ENCODE results near the gene UNCX. TPM values are rescaled to one million over a fixed set of nuclear protein-coding genes. Genes with fewer than 3 reads are reported as not detected.

Gene UNCX
- polyA plus RNA-seq, 1 experiment, result not detected

DNA sequence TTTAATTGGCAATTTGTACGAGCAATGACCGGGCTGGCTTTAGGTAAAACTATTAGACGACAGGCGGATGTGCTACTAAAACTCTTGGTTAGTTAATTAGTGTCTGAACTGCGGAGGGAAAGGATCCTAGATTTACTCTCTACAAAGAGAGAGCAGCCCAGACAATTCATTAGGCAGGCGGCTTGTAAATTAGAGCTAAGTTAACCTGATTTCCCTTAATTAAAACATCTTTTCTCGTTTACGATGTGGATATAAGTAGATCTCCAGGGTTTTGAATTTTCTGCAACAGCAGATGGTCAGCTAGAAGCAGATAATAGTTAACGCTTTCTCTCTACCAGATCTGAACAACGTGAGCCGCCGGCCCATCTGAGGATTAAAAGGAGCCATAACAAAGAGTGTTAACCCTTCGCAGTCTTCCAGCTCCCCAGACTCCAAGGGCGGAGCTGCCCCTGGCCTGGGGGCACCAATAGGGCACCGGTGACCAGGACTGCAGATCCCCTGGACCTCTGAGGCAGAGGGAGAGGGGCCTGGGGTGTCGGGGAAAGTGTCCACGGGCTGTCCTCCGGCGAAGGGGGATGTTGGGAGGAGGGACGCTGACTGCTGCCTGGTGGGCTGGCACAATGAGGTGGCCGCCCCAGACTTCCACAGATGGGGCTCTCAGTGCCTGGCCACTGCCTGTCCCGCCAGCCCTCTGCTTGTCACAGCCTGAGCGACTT is 6.3 kb upstream of the UNCX start:
- H3K27me3 ChIP-seq (ENCODE audit: control insufficient read depth, insufficient read depth, low read length), result peaks cover 82% of the 10 kb centered on the region
- CTCF ChIA-PET, result interaction anchor here (1.0 to 2.3 kb wide), 6 partner anchors 10 to 248 kb away, joined by 3 to 10 read pairs (median 4); no protein-coding TSS in a partner anchor

DNA sequence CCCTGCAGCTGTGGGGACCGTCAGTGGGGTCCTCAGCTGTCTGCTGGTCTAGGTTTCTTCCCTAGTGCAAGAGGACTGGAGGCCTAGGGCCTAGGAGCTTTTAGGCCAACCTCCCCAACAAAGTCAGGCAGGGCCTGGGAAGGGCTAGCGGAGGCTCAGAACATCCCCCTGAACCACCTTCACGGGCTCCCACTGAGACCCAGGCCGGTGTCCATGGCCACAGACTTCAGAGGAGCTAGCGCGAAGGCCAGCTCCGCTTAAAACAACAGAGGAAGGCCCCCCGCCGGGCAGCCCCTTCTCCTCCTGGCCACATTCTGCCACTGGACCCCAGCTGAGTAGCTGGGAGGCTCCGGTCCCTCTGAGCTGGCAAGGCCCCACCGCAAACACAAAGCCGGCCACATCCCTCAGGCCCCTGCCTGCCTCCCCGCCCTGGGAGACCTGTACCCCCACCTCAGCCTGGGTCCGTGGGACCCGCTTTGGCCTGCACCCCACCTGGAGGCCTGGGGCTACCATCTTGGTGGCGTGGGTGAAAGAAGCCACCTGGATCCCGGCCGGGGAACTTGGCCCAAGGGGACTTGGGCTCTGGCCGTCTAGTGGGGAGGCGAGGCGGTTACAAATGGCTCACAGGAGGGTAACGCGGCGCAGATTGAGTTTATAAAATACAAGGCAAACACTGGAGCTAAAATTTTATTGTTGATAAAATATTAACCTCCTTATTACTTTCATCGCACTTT is 5.4 kb upstream of the UNCX start:
- Histone ChIP-seq H3K27ac (ENCODE audit: low read depth, low read length) (no peak overlapping the region), H3K27me3 (ENCODE audit: control insufficient read depth, insufficient read depth, low read length) (peaks cover 86% of the 10 kb centered on the region), H3K9me3 (ENCODE audit: control insufficient read depth, insufficient read depth, low read length) (peaks cover 20% of the 10 kb centered on the region; the same call in 1 of the 2 replicates), H3K4me3 (ENCODE audit: low read depth, low read length) (no peak overlapping the region)
- CTCF ChIA-PET, result interaction anchor here (0.6 to 1.6 kb wide), 4 partner anchors 176 to 247 kb away, joined by 3 to 5 read pairs (median 4); no protein-coding TSS in a partner anchor
- POLR2A ChIA-PET, result no interaction called here
- no peak for DNase-seq (ENCODE audit: low read depth, low spot score)
- TF ChIP-seq, protein P1, sequence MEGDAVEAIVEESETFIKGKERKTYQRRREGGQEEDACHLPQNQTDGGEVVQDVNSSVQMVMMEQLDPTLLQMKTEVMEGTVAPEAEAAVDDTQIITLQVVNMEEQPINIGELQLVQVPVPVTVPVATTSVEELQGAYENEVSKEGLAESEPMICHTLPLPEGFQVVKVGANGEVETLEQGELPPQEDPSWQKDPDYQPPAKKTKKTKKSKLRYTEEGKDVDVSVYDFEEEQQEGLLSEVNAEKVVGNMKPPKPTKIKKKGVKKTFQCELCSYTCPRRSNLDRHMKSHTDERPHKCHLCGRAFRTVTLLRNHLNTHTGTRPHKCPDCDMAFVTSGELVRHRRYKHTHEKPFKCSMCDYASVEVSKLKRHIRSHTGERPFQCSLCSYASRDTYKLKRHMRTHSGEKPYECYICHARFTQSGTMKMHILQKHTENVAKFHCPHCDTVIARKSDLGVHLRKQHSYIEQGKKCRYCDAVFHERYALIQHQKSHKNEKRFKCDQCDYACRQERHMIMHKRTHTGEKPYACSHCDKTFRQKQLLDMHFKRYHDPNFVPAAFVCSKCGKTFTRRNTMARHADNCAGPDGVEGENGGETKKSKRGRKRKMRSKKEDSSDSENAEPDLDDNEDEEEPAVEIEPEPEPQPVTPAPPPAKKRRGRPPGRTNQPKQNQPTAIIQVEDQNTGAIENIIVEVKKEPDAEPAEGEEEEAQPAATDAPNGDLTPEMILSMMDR (IDR thresholded peaks at IDR 0.05; ENCODE audit: low read depth, low read length), result no peak

More for the DNA sequence above, 6.3 kb upstream of the UNCX start:
- POLR2A ChIA-PET, result no interaction called here
- Histone ChIP-seq H3K4me3 (ENCODE audit: low read depth, low read length) (no peak overlapping the region), H3K9me3 (ENCODE audit: control insufficient read depth, insufficient read depth, low read length) (peaks cover 18% of the 10 kb centered on the region; the same call in 1 of the 2 replicates), H3K27ac (ENCODE audit: low read depth, low read length) (no peak overlapping the region)
- no peak for DNase-seq (ENCODE audit: low read depth, low spot score)
- TF ChIP-seq, protein P1 (IDR thresholded peaks at IDR 0.05; ENCODE audit: low read depth, low read length), result no peak

DNA sequence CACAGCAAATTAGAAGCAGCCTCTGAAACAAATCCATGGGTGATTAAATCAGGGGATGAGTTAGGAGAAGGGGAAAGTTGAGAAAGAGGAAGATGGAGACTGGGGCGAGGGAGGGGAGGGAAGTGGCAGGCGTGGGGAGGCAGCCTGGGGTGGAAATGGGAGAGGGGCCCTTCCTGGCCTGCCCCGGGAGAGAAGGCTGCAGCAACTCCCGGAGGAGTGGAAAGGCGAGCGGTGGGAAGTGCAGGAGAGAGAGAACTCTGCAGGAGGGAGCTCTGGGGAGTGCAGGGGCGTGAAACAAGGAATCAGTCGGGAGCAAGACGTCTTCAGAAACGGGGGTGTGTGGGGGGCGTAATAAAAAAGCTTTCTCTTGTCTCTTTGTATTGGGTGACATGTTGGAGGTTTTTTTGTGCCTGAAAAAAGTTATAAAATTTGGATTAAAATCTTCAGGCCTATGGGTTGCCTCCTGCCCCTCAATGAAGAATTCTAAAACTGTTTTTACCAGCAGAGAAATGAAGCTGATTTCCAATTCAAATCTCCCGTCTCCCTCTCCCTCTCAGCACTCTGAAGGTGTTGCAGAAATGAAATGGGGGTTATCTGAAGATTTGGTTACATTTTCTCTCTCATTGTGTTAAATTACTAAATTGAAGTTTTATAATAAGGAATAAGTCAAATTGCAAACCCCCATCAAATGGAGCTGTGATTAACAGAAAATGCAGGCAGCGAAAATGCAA is 4.7 kb upstream of the UNCX start:
- Histone ChIP-seq H3K4me3 (ENCODE audit: low read depth, low read length) (no peak overlapping the region), H3K27me3 (ENCODE audit: control insufficient read depth, insufficient read depth, low read length) (peaks cover 83% of the 10 kb centered on the region), H3K9me3 (ENCODE audit: control insufficient read depth, insufficient read depth, low read length) (peaks cover 20% of the 10 kb centered on the region; the same call in 1 of the 2 replicates), H3K27ac (ENCODE audit: low read depth, low read length) (no peak overlapping the region)
- TF ChIP-seq, protein P1 (IDR thresholded peaks at IDR 0.05; ENCODE audit: low read depth, low read length), result no peak
- ChIA-PET CTCF (interaction anchor here (0.6 to 1.6 kb wide), 3 partner anchors 8 to 205 kb away, joined by 3 to 5 read pairs (median 3); no protein-coding TSS in a partner anchor), POLR2A (no interaction called here)
- no peak for DNase-seq (ENCODE audit: low read depth, low spot score)

DNA sequence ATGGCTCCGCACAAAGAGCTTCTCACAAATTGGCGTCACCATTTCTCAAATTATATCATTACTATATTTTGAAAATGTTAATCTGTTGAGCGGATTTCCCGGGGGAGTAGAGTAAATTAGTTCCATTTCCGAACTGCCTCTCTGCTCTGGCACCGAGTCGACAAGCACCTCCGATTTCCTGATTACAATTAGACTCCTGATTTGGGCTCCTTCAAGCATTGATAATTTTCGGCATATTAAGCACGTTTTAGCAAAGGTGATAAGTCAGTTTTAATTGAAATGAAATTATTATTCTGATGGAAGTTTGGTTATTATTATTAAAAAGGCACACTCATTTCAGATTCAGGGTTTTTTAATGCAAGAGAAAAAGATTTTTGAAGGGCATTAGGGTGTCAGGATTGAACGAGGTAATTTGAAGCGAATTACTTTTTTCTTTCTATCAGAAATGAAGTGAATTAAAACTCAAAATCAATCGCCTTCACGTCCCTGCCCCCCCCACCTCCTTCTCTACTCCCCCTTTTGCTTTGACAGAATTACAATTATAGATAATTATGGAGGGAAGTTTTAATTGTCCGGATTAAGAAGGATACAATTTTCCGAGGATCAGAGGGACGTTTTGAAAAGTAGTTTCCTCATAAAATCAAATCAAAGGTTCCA is 4.0 kb upstream of the UNCX start:
- CTCF ChIA-PET, result interaction anchor here (1.0 kb wide), 1 partner anchor 9 kb away, joined by 3 read pairs; no protein-coding TSS in a partner anchor
- TF ChIP-seq, protein P1 (IDR thresholded peaks at IDR 0.05; ENCODE audit: low read depth, low read length), result no peak
- H3K9me3 ChIP-seq (ENCODE audit: control insufficient read depth, insufficient read depth, low read length), result peaks cover 19% of the 10 kb centered on the region; the same call in 1 of the 2 replicates
- no peak overlapping the region for H3K27ac ChIP-seq (ENCODE audit: low read depth, low read length)
- no peak for DNase-seq (ENCODE audit: low read depth, low spot score)
- H3K4me3 ChIP-seq (ENCODE audit: low read depth, low read length), result no peak overlapping the region
- POLR2A ChIA-PET, result no interaction called here
- H3K27me3 ChIP-seq (ENCODE audit: control insufficient read depth, insufficient read depth, low read length), result peaks cover 80% of the 10 kb centered on the region
